SK-N-SH (cell line): Measurements from ENCODE around the gene CEACAM8. TPM values are rescaled to one million over a fixed set of nuclear protein-coding genes. Genes with fewer than 3 reads are reported as not detected.

Experiments used
- CTCF ChIA-PET: fragments of 300-600, 350-600 bp; formaldehyde crosslinking; extraction: SDS; loops from one replicate; lab custom pipeline; 2021; lab: Yijun Ruan, JAX
- POLR2A ChIA-PET: fragments of 350-600 bp; sonication (Branson Sonifier 250); formaldehyde crosslinking; extraction: SDS; loops from one replicate; lab custom pipeline; 2020; ENCODE audit warnings: antibody characterized with exemption, inconsistent platforms; lab: Yijun Ruan, JAX
- DNase-seq: peaks from one replicate; pipeline ENCODE4 v3.0.0; 2012
- H2AFZ ChIP-seq: fragments of 200-600 bp; sonication (generic); 2 replicates; pipeline ENCODE4 v1.8.1; 2016; ENCODE audit warnings: antibody characterized with exemption, mild to moderate bottlenecking, low read depth
- H3F3A ChIP-seq: fragments of 200-600 bp; sonication (generic); replicated peaks from 2 replicates; pipeline ENCODE3; 2016; ENCODE audit warnings: antibody characterized with exemption, mild to moderate bottlenecking; ENCODE audit not compliant: insufficient read depth
- H3K27ac ChIP-seq, 2 experiments: fragments of 200-500 bp in 1 of 2; fragments of 200-600 bp in 1 of 2; sonication (Bioruptor generic) in 1 of 2; sonication (generic), shearing (Covaris generic) in 1 of 2; 2 replicates each; pipeline versions ENCODE4 v1.5.1 to v1.6.1; 2014 to 2016; ENCODE audit warnings: low read depth in 2 of 2, inconsistent platforms in 1 of 2, low read length in 1 of 2, mild to moderate bottlenecking in 1 of 2, mixed read lengths in 1 of 2
- H3K27me3 ChIP-seq: fragments of 200-600 bp; sonication (generic), shearing (Covaris generic); 2 replicates; pipeline ENCODE4 v1.6.1; 2016; ENCODE audit warnings: mixed run types; ENCODE audit not compliant: insufficient read depth
- H3K36me3 ChIP-seq, 2 experiments: fragments of 200-500 bp in 1 of 2; fragments of 200-600 bp in 1 of 2; sonication (Bioruptor generic) in 1 of 2; sonication (generic) in 1 of 2; replicated peaks in 1 of 2; 2 replicates each; pipeline versions ENCODE3 to v1.5.1; 2014 to 2016; ENCODE audit warnings: low read length in 1 of 2, mild to moderate bottlenecking in 1 of 2; ENCODE audit not compliant: insufficient read depth in 2 of 2, control insufficient read depth in 1 of 2
- H3K4me1 ChIP-seq, 2 experiments: fragments of 200-500 bp in 1 of 2; fragments of 200-600 bp in 1 of 2; sonication (Bioruptor generic) in 1 of 2; sonication (generic), shearing (Covaris generic) in 1 of 2; 2 replicates each; pipeline versions ENCODE4 v1.5.1 to v1.6.1; 2014 to 2016; ENCODE audit warnings: low read depth in 1 of 2, low read length in 1 of 2, mixed run types in 1 of 2; ENCODE audit not compliant: insufficient read depth in 2 of 2, control insufficient read depth in 1 of 2
- H3K4me2 ChIP-seq: fragments of 200-600 bp; sonication (generic), shearing (Covaris generic); 2 replicates; pipeline ENCODE4 v1.6.1; 2017; ENCODE audit warnings: mixed run types
- H3K4me3 ChIP-seq, 2 experiments: fragments of 200-500 bp in 1 of 2; fragments of 200-600 bp in 1 of 2; sonication (Bioruptor generic) in 1 of 2; sonication (generic), shearing (Covaris generic) in 1 of 2; 2 replicates each; pipeline versions ENCODE4 v1.5.1 to v1.8.1; 2014 to 2016; ENCODE audit warnings: low read depth in 2 of 2, inconsistent platforms in 1 of 2, low read length in 1 of 2, mild to moderate bottlenecking in 1 of 2, mixed read lengths in 1 of 2, moderate library complexity in 1 of 2
- H3K79me2 ChIP-seq: fragments of 200-600 bp; sonication (generic); 2 replicates; pipeline ENCODE4 v1.8.1; 2017; ENCODE audit warnings: mild to moderate bottlenecking; ENCODE audit not compliant: insufficient read depth
- H3K9ac ChIP-seq: fragments of 200-600 bp; sonication (generic); 2 replicates; pipeline ENCODE4 v1.6.1; 2017; ENCODE audit warnings: mixed run types
- H3K9me2 ChIP-seq: fragments of 200-600 bp; sonication (generic); 2 replicates; pipeline ENCODE4 v1.6.1; 2017; ENCODE audit warnings: mixed run types
- H3K9me3 ChIP-seq: fragments of 200-600 bp; sonication (generic); 2 replicates; pipeline ENCODE4 v1.6.1; 2017; ENCODE audit warnings: mixed run types, mild to moderate bottlenecking, moderate library complexity
- H4K20me1 ChIP-seq: fragments of 200-600 bp; sonication (generic); 2 replicates; pipeline ENCODE4 v1.6.1; 2017; ENCODE audit warnings: mild to moderate bottlenecking, mixed run types; ENCODE audit not compliant: insufficient read depth
- EZH2phosphoT487 ChIP-seq: fragments of 200-600 bp; sonication (generic); IDR thresholded peaks from 2 replicates; pipeline ENCODE4 v1.6.1; 2017; ENCODE audit warnings: low read depth, mixed run types, mild to moderate bottlenecking, antibody characterized with exemption, moderate library complexity, borderline replicate concordance
- FOXM1 ChIP-seq: IDR thresholded peaks from 2 replicates; pipeline ENCODE4 v1.4.0; 2012; ENCODE audit warnings: low read depth, mild to moderate bottlenecking
- GATA2 ChIP-seq: sonication (generic); formaldehyde crosslinking; IDR thresholded peaks from 2 replicates; pipeline ENCODE4 v1.5.0; 2020; ENCODE audit warnings: mild to moderate bottlenecking, missing genetic modification reagents
- MXI1 ChIP-seq: IDR thresholded peaks from 2 replicates; pipeline ENCODE4 v1.6.1; 2012; ENCODE audit warnings: mild to moderate bottlenecking, low read depth, low read length, improper control_type of control experiment
- NFIC ChIP-seq: IDR thresholded peaks from 2 replicates; pipeline ENCODE4 v1.4.0; 2012; ENCODE audit warnings: borderline replicate concordance
- RCOR1 ChIP-seq: fragments of 150-350 bp; IDR thresholded peaks from 2 replicates; pipeline ENCODE4 v1.6.1; 2017; ENCODE audit warnings: antibody characterized with exemption, low read length
- RFX5 ChIP-seq: IDR thresholded peaks from 2 replicates; pipeline ENCODE4 v1.6.1; 2012; ENCODE audit warnings: mild to moderate bottlenecking, improper control_type of control experiment, low read length
- RXRA ChIP-seq: IDR thresholded peaks from 2 replicates; pipeline ENCODE4 v1.4.0; 2012; ENCODE audit warnings: low read depth, mild to moderate bottlenecking, borderline replicate concordance
- SIN3A ChIP-seq: IDR thresholded peaks from 2 replicates; pipeline ENCODE4 v1.6.1; 2012; ENCODE audit warnings: low read depth, mild to moderate bottlenecking, low read length, moderate library complexity, borderline replicate concordance
- SMC3 ChIP-seq: IDR thresholded peaks from 2 replicates; pipeline ENCODE4 v1.6.1; 2012; ENCODE audit warnings: low read depth, low read length, improper control_type of control experiment
- TAF1 ChIP-seq: IDR thresholded peaks from 2 replicates; pipeline ENCODE4 v1.6.1; 2012; ENCODE audit warnings: low read depth, mild to moderate bottlenecking, low read length, moderate library complexity, borderline replicate concordance
- TEAD4 ChIP-seq: IDR thresholded peaks from 2 replicates; pipeline ENCODE4 v1.4.0; 2012; ENCODE audit warnings: mild to moderate bottlenecking, borderline replicate concordance; ENCODE audit not compliant: insufficient read depth
- YY1 ChIP-seq: IDR thresholded peaks from 2 replicates; pipeline ENCODE4 v1.4.0; 2012; ENCODE audit warnings: low read depth, mild to moderate bottlenecking
- WGBS: methylation state at CpG from one replicate; pipeline ENCODE4 v1.1.6; 2017; ENCODE audit warnings: low lambda C conversion rate; 5-methylcytosine and 5-hydroxymethylcytosine counted together
- polyA plus RNA-seq, 3 experiments: library from polyadenylated mRNA; depleted of rRNA; stranded (reverse); fragments of >200 nt; gene quantifications; 2 replicates each; pipeline ENCODE4 v1.2.3, GENCODE V29; 2012
- TF ChIP-seq, protein P1 (sequence below): IDR thresholded peaks from 2 replicates; pipeline ENCODE4 v1.4.0; 2012; ENCODE audit warnings: low read depth
- TF ChIP-seq, protein P2 (sequence below): fragments of 150-350 bp; IDR thresholded peaks from 2 replicates; pipeline ENCODE4 v1.6.1; 2017; ENCODE audit warnings: antibody characterized with exemption, low read length, low read depth, borderline replicate concordance
- TF ChIP-seq, protein P3 (sequence below): fragments of 150-350 bp; IDR thresholded peaks from 2 replicates; pipeline ENCODE4 v1.6.1; 2016; ENCODE audit warnings: mild to moderate bottlenecking, low read depth, low read length

CEACAM8 gene
- polyA plus RNA-seq, 1 of the 3 experiments (the other 2 are of a cell fraction): not detected

DNA sequence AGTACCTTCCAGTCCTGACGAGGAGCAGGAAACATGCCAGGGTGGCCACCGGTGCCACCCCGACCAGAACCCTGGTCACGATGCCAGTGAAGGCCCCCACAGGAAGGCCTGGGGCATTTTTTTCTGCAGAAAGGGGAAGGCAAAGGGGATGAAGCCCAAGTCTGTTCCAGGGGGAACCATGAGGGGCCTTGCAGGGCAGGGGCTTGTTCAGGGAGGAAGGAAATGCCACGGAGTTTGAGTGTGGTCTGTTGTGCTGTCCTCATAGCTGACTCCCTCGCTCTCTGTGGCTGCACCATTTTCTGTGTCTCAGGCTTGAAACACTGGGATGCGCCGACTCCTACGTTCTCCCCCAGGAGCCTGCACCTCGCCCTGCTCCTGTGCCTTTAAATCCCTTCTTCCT is 38.9 kb downstream of the CEACAM8 start:
- Histone ChIP-seq H3K27me3 (peaks cover 7% of the 10 kb centered on the region; the same call in 1 of the 2 replicates), H3F3A (no peaks in the 10 kb centered on the region), H3K9ac (no peak overlapping the region), H3K36me3 (no peaks in the 10 kb centered on the region), H3K4me2 (no peak overlapping the region), H3K9me2 (no peaks in the 10 kb centered on the region), H3K27ac (no peak overlapping the region), H3K4me1 (no peaks in the 10 kb centered on the region), H3K79me2 (no peaks in the 10 kb centered on the region)
- POLR2A ChIA-PET: no interaction called here
- no peak for TF ChIP-seq NFIC
- TF ChIP-seq, protein P1, sequence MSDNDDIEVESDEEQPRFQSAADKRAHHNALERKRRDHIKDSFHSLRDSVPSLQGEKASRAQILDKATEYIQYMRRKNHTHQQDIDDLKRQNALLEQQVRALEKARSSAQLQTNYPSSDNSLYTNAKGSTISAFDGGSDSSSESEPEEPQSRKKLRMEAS: no peak
- no peak for TF ChIP-seq FOXM1
- TF ChIP-seq SMC3: no peak
- TF ChIP-seq TEAD4: no peak
- TF ChIP-seq, protein P2, sequence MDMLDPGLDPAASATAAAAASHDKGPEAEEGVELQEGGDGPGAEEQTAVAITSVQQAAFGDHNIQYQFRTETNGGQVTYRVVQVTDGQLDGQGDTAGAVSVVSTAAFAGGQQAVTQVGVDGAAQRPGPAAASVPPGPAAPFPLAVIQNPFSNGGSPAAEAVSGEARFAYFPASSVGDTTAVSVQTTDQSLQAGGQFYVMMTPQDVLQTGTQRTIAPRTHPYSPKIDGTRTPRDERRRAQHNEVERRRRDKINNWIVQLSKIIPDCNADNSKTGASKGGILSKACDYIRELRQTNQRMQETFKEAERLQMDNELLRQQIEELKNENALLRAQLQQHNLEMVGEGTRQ: no peak
- no peak for TF ChIP-seq SIN3A
- TF ChIP-seq EZH2phosphoT487: no peak
- no peak for TF ChIP-seq MXI1
- TF ChIP-seq RFX5: no peak
- TF ChIP-seq, all 33 proteins: peak for 0
- WGBS: 54% methylated on average over 10 of the region's 10 CpGs
- no peak for DNase-seq
- Histone ChIP-seq H3K9me3 (no peaks in the 10 kb centered on the region), H4K20me1 (no peaks in the 10 kb centered on the region), H3K4me3 (no peak overlapping the region), H2AFZ (no peak overlapping the region)
- CTCF ChIA-PET: interaction anchor here (1.7 kb wide), 1 partner anchor 41 kb away, joined by 9 read pairs; no protein-coding TSS in a partner anchor

DNA sequence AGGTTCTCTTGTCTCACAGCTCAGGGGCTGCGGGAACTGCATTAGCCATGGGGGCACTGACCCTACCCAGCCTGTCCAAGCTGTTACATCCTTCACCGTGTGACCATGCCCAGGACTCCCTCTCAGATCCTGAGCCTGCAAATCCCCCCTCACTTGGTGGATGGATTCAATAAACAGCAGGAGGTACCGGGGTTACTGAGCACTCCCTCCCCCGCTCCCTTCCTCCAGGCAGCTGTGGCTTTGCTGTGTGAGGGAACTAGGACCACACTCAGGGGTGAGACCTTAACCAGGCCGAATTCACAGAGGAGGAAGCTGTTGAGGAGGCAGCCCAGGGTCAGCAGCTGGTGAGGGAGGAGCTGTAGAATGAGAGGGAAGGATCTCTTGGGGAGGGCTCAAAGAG is 39.4 kb downstream of the CEACAM8 start:
- no peak overlapping the region for H3K9ac ChIP-seq
- 39% methylated on average over 5 of the region's 5 CpGs for WGBS
- H3K36me3 ChIP-seq: no peaks in the 10 kb centered on the region
- H3K9me2 ChIP-seq: no peaks in the 10 kb centered on the region
- no peak for DNase-seq
- H3K4me2 ChIP-seq: no peak overlapping the region
- H3K4me3 ChIP-seq: no peak overlapping the region
- H3K79me2 ChIP-seq: no peaks in the 10 kb centered on the region
- no peak overlapping the region for H2AFZ ChIP-seq
- no peaks in the 10 kb centered on the region for H3K4me1 ChIP-seq
- no peaks in the 10 kb centered on the region for H3F3A ChIP-seq
- no peak overlapping the region for H3K27ac ChIP-seq
- H3K9me3 ChIP-seq: no peaks in the 10 kb centered on the region
- CTCF ChIA-PET: interaction anchor here (1.7 kb wide), 1 partner anchor 41 kb away, joined by 9 read pairs; no protein-coding TSS in a partner anchor
- no peak for TF ChIP-seq YY1
- no peak for TF ChIP-seq RCOR1
- TF ChIP-seq, protein P3, sequence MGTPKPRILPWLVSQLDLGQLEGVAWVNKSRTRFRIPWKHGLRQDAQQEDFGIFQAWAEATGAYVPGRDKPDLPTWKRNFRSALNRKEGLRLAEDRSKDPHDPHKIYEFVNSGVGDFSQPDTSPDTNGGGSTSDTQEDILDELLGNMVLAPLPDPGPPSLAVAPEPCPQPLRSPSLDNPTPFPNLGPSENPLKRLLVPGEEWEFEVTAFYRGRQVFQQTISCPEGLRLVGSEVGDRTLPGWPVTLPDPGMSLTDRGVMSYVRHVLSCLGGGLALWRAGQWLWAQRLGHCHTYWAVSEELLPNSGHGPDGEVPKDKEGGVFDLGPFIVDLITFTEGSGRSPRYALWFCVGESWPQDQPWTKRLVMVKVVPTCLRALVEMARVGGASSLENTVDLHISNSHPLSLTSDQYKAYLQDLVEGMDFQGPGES: no peak
- TF ChIP-seq, protein P2: no peak
- no peak for TF ChIP-seq TAF1
- no peak for TF ChIP-seq RXRA
- TF ChIP-seq GATA2: no peak
- POLR2A ChIA-PET: no interaction called here
- peaks cover 7% of the 10 kb centered on the region; the same call in 1 of the 2 replicates for H3K27me3 ChIP-seq
- H4K20me1 ChIP-seq: no peaks in the 10 kb centered on the region
